Embryonic facial prominence (tissue), 1 donor: ENCODE results near the gene CMSS1.

ENCODE experiments used
- DNase-seq: peaks from one replicate; pipeline ENCODE4 v3.0.0-alpha.2; 2016; ENCODE audit errors: extremely low spot score

The CMSS1 gene

GRCh38 chr3:100179692-100180349 lies 362.2 kb downstream of the CMSS1 start:
- no peak for DNase-seq

- DNase-seq = no peak
Observed at GRCh38 chr3:100183608-100184125, 366.0 kb downstream of the CMSS1 start.

- DNase-seq = no peak
Observed at GRCh38 chr3:100184948-100185570, 367.4 kb downstream of the CMSS1 start.

GRCh38 chr3:100185847-100186246 lies 368.2 kb downstream of the CMSS1 start:
- DNase-seq = no peak

- no peak for DNase-seq
Observed at GRCh38 chr3:100189444-100189964, 371.8 kb downstream of the CMSS1 start.

GRCh38 chr3:100195375-100195774 lies 377.7 kb downstream of the CMSS1 start:
- no peak for DNase-seq

DNA sequence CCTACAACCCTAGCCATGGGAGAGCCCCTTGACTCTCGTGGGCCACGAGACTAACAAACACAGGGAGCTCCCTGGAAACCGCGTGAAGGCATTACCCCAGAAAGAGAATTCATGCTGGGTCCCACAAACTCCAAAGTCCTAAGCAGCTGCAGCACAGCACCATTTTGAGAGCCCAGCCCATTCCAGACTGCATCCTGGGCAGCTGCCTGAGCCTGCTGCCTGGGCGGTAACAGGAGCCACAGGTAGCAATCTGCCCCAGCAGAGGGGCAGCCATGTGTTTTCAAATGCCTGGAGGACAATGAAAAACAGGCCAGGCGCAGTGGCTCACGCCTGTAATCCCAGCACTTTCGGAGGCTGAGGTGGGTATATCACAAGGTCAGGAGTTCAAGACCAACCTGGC lies 380.2 kb downstream of the CMSS1 start:
- no peak for DNase-seq

GRCh38 chr3:100198579-100199269 lies 381.1 kb downstream of the CMSS1 start:
- DNase-seq = no peak

- no peak for DNase-seq
Observed at GRCh38 chr3:100205171-100205570, 387.5 kb downstream of the CMSS1 start.

DNA sequence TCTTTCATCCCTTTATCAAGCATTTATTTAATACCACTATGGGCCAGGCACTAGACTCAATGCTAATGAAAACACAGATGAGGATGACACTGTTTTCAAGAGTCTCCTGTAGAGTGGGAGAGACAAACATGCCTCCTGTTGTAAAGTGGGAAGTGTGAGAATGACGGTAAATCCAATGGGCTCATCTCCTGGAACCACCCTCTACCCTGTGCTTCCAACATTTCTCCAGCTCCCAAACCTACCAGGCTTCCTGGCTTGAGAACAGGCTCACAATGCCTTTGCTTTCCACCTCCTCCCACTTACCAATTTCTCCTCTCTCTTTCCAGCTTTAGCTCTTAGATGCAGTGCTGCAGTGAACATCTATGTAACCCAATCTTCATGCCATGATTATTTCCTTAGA lies 389.0 kb downstream of the CMSS1 start:
- no peak for DNase-seq

GRCh38 chr3:100207886-100208285 lies 390.2 kb downstream of the CMSS1 start:
- no peak for DNase-seq

- no peak for DNase-seq
Observed at GRCh38 chr3:100209169-100209568, 391.5 kb downstream of the CMSS1 start.

- DNase-seq = no peak
Observed at GRCh38 chr3:100209948-100210771, 392.5 kb downstream of the CMSS1 start.

GRCh38 chr3:100210772-100211135 lies 393.1 kb downstream of the CMSS1 start:
- DNase-seq = peak; percentile 73

GRCh38 chr3:100213891-100214573 lies 396.4 kb downstream of the CMSS1 start:
- DNase-seq = no peak

- DNase-seq = no peak
Observed at GRCh38 chr3:100214574-100214964, 396.9 kb downstream of the CMSS1 start.

- DNase-seq = no peak
Observed at GRCh38 chr3:100216713-100217112, 399.1 kb downstream of the CMSS1 start.

DNA sequence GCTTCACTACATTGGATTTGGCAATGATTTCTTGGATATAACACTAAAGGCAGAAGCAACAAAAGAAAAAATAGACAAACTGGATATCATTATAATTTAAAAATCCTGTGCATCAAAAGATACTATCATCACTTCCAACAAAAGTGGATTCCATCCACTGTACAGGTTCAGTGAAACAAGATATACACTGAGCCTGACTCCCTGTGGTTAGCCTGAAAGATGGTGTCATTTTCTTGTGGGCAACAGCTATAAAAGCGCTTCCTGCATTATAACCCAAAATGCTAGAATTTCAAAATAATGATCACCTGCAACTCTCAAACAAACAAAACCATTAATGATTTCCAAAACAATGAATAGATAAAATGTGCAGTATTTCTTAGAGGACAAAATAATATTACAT lies 403.5 kb downstream of the CMSS1 start:
- DNase-seq = no peak

- DNase-seq = no peak
Observed at GRCh38 chr3:100225193-100225592, 407.5 kb downstream of the CMSS1 start.

- DNase-seq = no peak
Observed at GRCh38 chr3:100225883-100226282, 408.2 kb downstream of the CMSS1 start.

- no peak for DNase-seq
Observed at GRCh38 chr3:100226712-100227429, 409.2 kb downstream of the CMSS1 start.
